ENCODE results near the gene PCDH9. TPM values are rescaled to one million over a fixed set of nuclear protein-coding genes. Genes with fewer than 3 reads are reported as not detected.

Gene PCDH9
- total and polyA plus RNA-seq, 2 of the 4 experiments (the other 2 are of a cell fraction), result 2.2 to 10.2 TPM

- ATAC-seq (ENCODE audit: low read depth), result no peak
- no peaks in the 10 kb centered on the region for H3K36me3 ChIP-seq (ENCODE audit: control insufficient read depth, insufficient read depth, low read length)
- no peak overlapping the region for H3K56ac ChIP-seq (ENCODE audit: extremely low read depth, insufficient read depth, low read length)
- H2AFZ ChIP-seq (replicated peaks; ENCODE audit: low read length, poor library complexity), result no peak overlapping the region
- no CpG with 5 or more reads among the region's 4 CpGs for WGBS, 2 experiments (ENCODE audit: extremely low coverage in 2 of 2, insufficient read length in 1 of 2)
- no peak overlapping the region for H3K27ac ChIP-seq (ENCODE audit: insufficient read depth, low read length)
- intact Hi-C loops (cut with micrococcal nuclease) (no loop called here), in situ Hi-C loops (cut with MboI; ENCODE audit: low sequenced_read_pairs) (no loop called here), dilution Hi-C loops (cut with HindIII; ENCODE audit: low sequenced_read_pairs, unreplicated experiment) (no loop called here)
- TF ChIP-seq RCOR1 (IDR thresholded peaks at IDR 0.05; ENCODE audit: insufficient replicate concordance, low read length), result no peak
- TF ChIP-seq SMC3 (IDR thresholded peaks at IDR 0.05; ENCODE audit: low read depth, low read length), result no peak
- no peak for TF ChIP-seq BHLHE40 (IDR thresholded peaks at IDR 0.05; ENCODE audit: low read depth, low read length)
- TF ChIP-seq CTCF (conservative IDR thresholded peaks at IDR 0.05; ENCODE audit: low read depth, low read length), result no peak
- TF ChIP-seq CHD1 (IDR thresholded peaks at IDR 0.05; ENCODE audit: low read depth, low read length), result no peak
- TF ChIP-seq, protein P1, sequence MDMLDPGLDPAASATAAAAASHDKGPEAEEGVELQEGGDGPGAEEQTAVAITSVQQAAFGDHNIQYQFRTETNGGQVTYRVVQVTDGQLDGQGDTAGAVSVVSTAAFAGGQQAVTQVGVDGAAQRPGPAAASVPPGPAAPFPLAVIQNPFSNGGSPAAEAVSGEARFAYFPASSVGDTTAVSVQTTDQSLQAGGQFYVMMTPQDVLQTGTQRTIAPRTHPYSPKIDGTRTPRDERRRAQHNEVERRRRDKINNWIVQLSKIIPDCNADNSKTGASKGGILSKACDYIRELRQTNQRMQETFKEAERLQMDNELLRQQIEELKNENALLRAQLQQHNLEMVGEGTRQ (IDR thresholded peaks at IDR 0.05; ENCODE audit: low read depth, low read length), result no peak
- no peak for TF ChIP-seq ELK1 (IDR thresholded peaks at IDR 0.05; ENCODE audit: borderline replicate concordance, low read depth, low read length)
- no peak for TF ChIP-seq MAZ (IDR thresholded peaks at IDR 0.05; ENCODE audit: borderline replicate concordance, low read depth, low read length)
- TF ChIP-seq CEBPB (IDR thresholded peaks at IDR 0.05; ENCODE audit: low read depth, low read length), result no peak
- no peak for TF ChIP-seq RAD21 (IDR thresholded peaks at IDR 0.05; ENCODE audit: low read length)
- no peak for TF ChIP-seq MAFK (IDR thresholded peaks at IDR 0.05; ENCODE audit: low read depth, low read length)
- TF ChIP-seq POLR2A (IDR thresholded peaks at IDR 0.05; ENCODE audit: low read depth, low read length), result no peak
- no peak for TF ChIP-seq NFE2L2 (IDR thresholded peaks at IDR 0.05; ENCODE audit: low read depth, low read length)
- TF ChIP-seq MXI1 (IDR thresholded peaks at IDR 0.05; ENCODE audit: borderline replicate concordance, low read depth, low read length), result no peak
- no peak for TF ChIP-seq FOS (IDR thresholded peaks at IDR 0.05; ENCODE audit: low read depth, low read length)
- TF ChIP-seq RFX5 (IDR thresholded peaks at IDR 0.05; ENCODE audit: low read depth, low read length), result no peak
- H2BK120ac ChIP-seq (ENCODE audit: low read depth, low read length), result no peak overlapping the region
- H3K4me2 ChIP-seq (ENCODE audit: low read depth, low read length), result no peak overlapping the region
- H4K8ac ChIP-seq (ENCODE audit: low read depth in 2 of 2, low read length in 2 of 2), result no peak overlapping the region
- H3K9me3 ChIP-seq (ENCODE audit: control insufficient read depth, insufficient read depth, low read length), result no peaks in the 10 kb centered on the region
- H3K9ac ChIP-seq (ENCODE audit: low read depth, low read length), result no peak overlapping the region
- ChIA-PET CTCF (no interaction called here), POLR2A (ENCODE audit: unreplicated experiment) (no interaction called here)
- no peak overlapping the region for H2AK5ac ChIP-seq (ENCODE audit: low read depth, low read length)
- no peak overlapping the region for H3K23ac ChIP-seq (ENCODE audit: low read depth, low read length)
- H2BK5ac ChIP-seq (ENCODE audit: low read depth, low read length, poor library complexity, severe bottlenecking), result no peak overlapping the region
- no peaks in the 10 kb centered on the region for H3K9me1 ChIP-seq (ENCODE audit: insufficient read depth, low read length)
- H2BK15ac ChIP-seq (ENCODE audit: low read depth, low read length), result no peak overlapping the region
- no peak overlapping the region for H4K5ac ChIP-seq (ENCODE audit: low read depth, low read length)
- DNase-seq, result no peak
- H3K18ac ChIP-seq (ENCODE audit: low read depth, low read length), result no peak overlapping the region
- no peaks in the 10 kb centered on the region for H3K27me3 ChIP-seq (ENCODE audit: control insufficient read depth, insufficient read depth, low read length)
- no peaks in the 10 kb centered on the region for H4K20me1 ChIP-seq (ENCODE audit: insufficient read depth, low read length)
- no peak overlapping the region for H3K14ac ChIP-seq (replicated peaks; ENCODE audit: low read depth, low read length)
- no peak overlapping the region for H3K4me3 ChIP-seq (ENCODE audit: insufficient read depth, low read depth, low read length)
- no peak overlapping the region for H3K4ac ChIP-seq (ENCODE audit: low read depth, low read length)
- H4K91ac ChIP-seq (ENCODE audit: insufficient read depth, low read depth, low read length), result no peak overlapping the region
- no peaks in the 10 kb centered on the region for H3K4me1 ChIP-seq (ENCODE audit: control insufficient read depth, insufficient read depth, low read length)
- H2AK9ac ChIP-seq (replicated peaks; ENCODE audit: low read depth, low read length, poor library complexity), result no peak overlapping the region
- no peak overlapping the region for H2BK20ac ChIP-seq (ENCODE audit: low read depth, low read length)
- no TSS peak for BruUV-seq (replicated peaks)
- no peaks in the 10 kb centered on the region for H3K79me1 ChIP-seq (ENCODE audit: low read depth in 1 of 2, low read length in 2 of 2)
These were observed 747.3 kb downstream of the PCDH9 start for GRCh38 chr13:66482836-66483235.

Measured in IMR-90 (cell line).